ENCODE data around the gene C12orf60. TPM values are rescaled to one million over a fixed set of nuclear protein-coding genes. Genes with fewer than 3 reads are reported as not detected.

C12orf60 gene
- total RNA-seq (2021; fragmentation: NEBNext Ultra II Directional; extraction: Animal tissue kit (Norgen Biotek cat#: 25700)), result 1.2 and 1.5 TPM in 2 replicates
- 0.91 and 1.2 TPM in 2 replicates for polyA plus RNA-seq (2011; rRNA removed)
- 1.2 TPM for polyA plus RNA-seq (2011; cell fraction: cytosol; rRNA removed)
- polyA plus RNA-seq (2011; cell fraction: nucleus; rRNA removed), result 1.4 TPM
- 0.55 to 1.5 TPM (median 0.97 TPM) in 4 replicates for polyA plus RNA-seq (2012, experiment 1 of 2)
- 0.56 TPM for polyA plus RNA-seq (2012, experiment 2 of 2)
- 1.8 TPM for polyA plus RNA-seq (2013, experiment 1 of 2)
- 1.6 TPM for polyA plus RNA-seq (2013, experiment 2 of 2)
- polyA minus RNA-seq (2011; rRNA and poly(A)+ RNA removed), result 0.88 and 1.0 TPM in 2 replicates
- 1.1 TPM for polyA minus RNA-seq (2011; cell fraction: cytosol; rRNA and poly(A)+ RNA removed)
- 2.7 TPM for polyA minus RNA-seq (2011; cell fraction: nucleus; rRNA and poly(A)+ RNA removed)
- long read RNA-seq, experiment 1, partial matches to known transcripts, result 0 of 1 reads
- long read RNA-seq, experiment 1, other reads (novel, unspliced or antisense), result 1 of 1 reads
- long read RNA-seq, experiment 2, result 0 reads

GRCh38 chr12:14803011-14803829 lies at the start of gene C12orf60, which contains the start of gene WBP11:
TSS of gene C12orf60 (plus strand) at chr12:14803670. CDS start at chr12:14822936, 19,266 bp downstream.
TSS of gene WBP11 (minus strand) at chr12:14803478. CDS start at chr12:14801383, 2,095 bp downstream.
- peak; percentile 82 to 89 for DNase-seq (ENCODE audit: low read depth in 1 of 2, low spot score in 2 of 2)
- peak within 1 kb of the TSS; percentile 77 to 82 for H3K4me2 ChIP-seq (ENCODE audit: insufficient read depth in 1 of 2, low read depth in 2 of 2, low read length in 2 of 2)
- H3K4me1 ChIP-seq (replicated peaks in 1 of 4; ENCODE audit: control insufficient read depth in 3 of 4, insufficient read depth in 4 of 4, low read length in 3 of 4), result peaks cover 0 to 2% (median 0%) of the 10 kb centered on the region in 4 experiments; a peak in 3 of 7 replicates
- H3K79me1 ChIP-seq (ENCODE audit: low read depth, low read length), result no peaks in the 10 kb centered on the region
- H3K9ac ChIP-seq (replicated peaks in 1 of 4; ENCODE audit: extremely low read depth in 1 of 4, low read depth in 3 of 4, low read length in 3 of 4), result peak within 1 kb of the TSS; percentile 82 to 97 (median 94)
- H3K23me2 ChIP-seq (ENCODE audit: low read depth, low read length), result peaks cover 4% of the 10 kb centered on the region; the same call in 1 of the 2 replicates
- peak within 1 kb of the TSS; percentile 85 for H2AFZ ChIP-seq (ENCODE audit: low read length)
- H2BK5ac ChIP-seq (ENCODE audit: low read depth, low read length), result peak within 1 kb of the TSS; percentile 93
- no peak within 1 kb of the TSS for H2BK20ac ChIP-seq (ENCODE audit: low read length)
- peak within 1 kb of the TSS; percentile 66 to 98 (median 96) for H3K4me3 ChIP-seq (ENCODE audit: extremely low read depth in 1 of 4, insufficient read depth in 2 of 4, low read depth in 3 of 4, low read length in 4 of 4)
- peak within 1 kb of the TSS; percentile 60 for H3K56ac ChIP-seq (replicated peaks; ENCODE audit: insufficient read length, low read depth, low read length)
- no peak within 1 kb of the TSS for H4K91ac ChIP-seq (replicated peaks; ENCODE audit: insufficient read length, low read length)
- peaks cover 8 to 51% of the 10 kb centered on the region in 2 experiments; a peak in 3 of 4 replicates for H3K79me2 ChIP-seq (ENCODE audit: control insufficient read depth in 1 of 2, insufficient read depth in 2 of 2, low read length in 2 of 2)
- peak; percentile 99 for FAIRE-seq
- peaks cover 0 to 2% of the 10 kb centered on the region in 2 experiments for H4K20me1 ChIP-seq (replicated peaks in 1 of 2; ENCODE audit: control insufficient read depth in 1 of 2, insufficient read depth in 2 of 2, low read length in 2 of 2)
- WGBS, 2 experiments (ENCODE audit: extremely low coverage in 1 of 2, insufficient coverage in 1 of 2, insufficient read length in 1 of 2, insufficient replicate concordance in 2 of 2, low coverage in 1 of 2, low lambda C conversion rate in 2 of 2, missing lambda C conversion rate in 1 of 2), result 1% methylated on average over 50 of the region's 50 CpGs; no CpG with 5 or more reads in 1 of the 2 experiments
- H3K18ac ChIP-seq (ENCODE audit: extremely low read depth, low read length), result peak within 1 kb of the TSS; percentile 66; the same call in 1 of the 2 replicates
- H4K8ac ChIP-seq (ENCODE audit: extremely low read depth, insufficient read depth, low read length), result peak within 1 kb of the TSS; percentile 96; the same call in 1 of the 2 replicates
- H3K4ac ChIP-seq (replicated peaks; ENCODE audit: insufficient read length, low read depth, low read length), result no peak within 1 kb of the TSS
- H2BK120ac ChIP-seq (replicated peaks; ENCODE audit: low read depth, low read length), result no peak within 1 kb of the TSS
- H3K36me3 ChIP-seq (ENCODE audit: control insufficient read depth in 2 of 4, insufficient read depth in 4 of 4, low read length in 3 of 4), result peaks cover 6 to 19% (median 10%) of the 10 kb centered on the region in 4 experiments
- H3K14ac ChIP-seq (ENCODE audit: insufficient read length), result no peak within 1 kb of the TSS
- H2BK15ac ChIP-seq (ENCODE audit: low read length), result no peak within 1 kb of the TSS
- H3K27me3 ChIP-seq (replicated peaks in 1 of 4; ENCODE audit: control insufficient read depth in 3 of 4, extremely low read depth in 1 of 4, insufficient read depth in 3 of 4, low read length in 3 of 4), result no peaks in the 10 kb centered on the region
- H3K9me3 ChIP-seq (ENCODE audit: insufficient read depth in 2 of 2, low read depth in 1 of 2, low read length in 1 of 2), result no peaks in the 10 kb centered on the region
- no peak within 1 kb of the TSS for H2AK5ac ChIP-seq (ENCODE audit: low read depth, low read length)
- POLR2A ChIA-PET (ENCODE audit: partially characterized antibody), result interaction anchor here (0.6 to 6.5 kb wide), 18 partner anchors 11 to 1080 kb away, joined by 3 to 68 read pairs (median 4); a partner anchor contains a TSS
- H2BK12ac ChIP-seq (ENCODE audit: low read depth, low read length), result 0 out of 2 replicates have a peak within 1 kb of the TSS, but pooled peaks have one; percentile 41
- H3K23ac ChIP-seq (ENCODE audit: insufficient read length), result no peak within 1 kb of the TSS
- CTCF ChIA-PET (ENCODE audit: partially characterized antibody), result interaction anchor here (0.6 to 2.2 kb wide), 11 partner anchors 8 to 541 kb away, joined by 3 to 10 read pairs (median 4); a partner anchor contains a TSS
- H4K5ac ChIP-seq (ENCODE audit: insufficient read length, low read depth, low read length), result peak within 1 kb of the TSS; percentile 40
- peak within 1 kb of the TSS; percentile 93 for H3K27ac ChIP-seq (ENCODE audit: low read depth, low read length)
- TF ChIP-seq GTF2F1 (IDR thresholded peaks at IDR 0.05; ENCODE audit: borderline replicate concordance, low read depth, low read length) (no peak), RFX5 (IDR thresholded peaks at IDR 0.05; ENCODE audit: borderline replicate concordance, low read depth, low read length) (no peak), USF2 (IDR thresholded peaks at IDR 0.05; ENCODE audit: low read length) (no peak), SUZ12 (IDR thresholded peaks at IDR 0.05; ENCODE audit: low read length) (no peak), CEBPB (IDR thresholded peaks at IDR 0.05; ENCODE audit: low read depth, low read length) (no peak), PHF8 (conservative IDR thresholded peaks at IDR 0.05; ENCODE audit: low read depth, low read length) (peak; percentile 72), ASH2L (IDR thresholded peaks at IDR 0.05; ENCODE audit: low read length) (peak; percentile 91), CHD2 (IDR thresholded peaks at IDR 0.05; ENCODE audit: low read length) (peak; percentile 76)

Measured in H1 (cell line).